Lower lobe of right lung (tissue), 2 donors: ENCODE results near the gene CCDC85A. TPM values are rescaled to one million over a fixed set of nuclear protein-coding genes. Genes with fewer than 3 reads are reported as not detected.

ENCODE experiments used
- ATAC-seq, 2 donors: fragments of 200-7000 bp; cut with Tn5 transposase; one replicate each; pipeline ENCODE4 v1.9.1; 2020 to 2022; ENCODE audit warnings: mild to moderate bottlenecking in 2 of 2, moderate library complexity in 2 of 2
- DNase-seq: peaks from one replicate; pipeline ENCODE4 v3.0.0-alpha.2; 2020
- H3K27ac ChIP-seq: fragments of 200-600 bp; one replicate; pipeline ENCODE4 v1.8.0; 2022
- H3K27me3 ChIP-seq: fragments of 200-600 bp; one replicate; pipeline ENCODE4 v1.8.0; 2022; ENCODE audit warnings: low read depth
- H3K36me3 ChIP-seq: fragments of 200-600 bp; one replicate; pipeline ENCODE4 v1.8.0; 2022; ENCODE audit warnings: mild to moderate bottlenecking
- H3K4me1 ChIP-seq: fragments of 200-600 bp; one replicate; pipeline ENCODE4 v1.8.0; 2022
- H3K4me3 ChIP-seq: fragments of 200-600 bp; one replicate; pipeline ENCODE4 v1.8.0; 2022; ENCODE audit warnings: mild to moderate bottlenecking
- H3K9me3 ChIP-seq: fragments of 200-600 bp; one replicate; pipeline ENCODE4 v1.8.0; 2022
- intact Hi-C: fragments of 100-400 bp; cut with DNase I; formaldehyde crosslinking; loops from one replicate; pipeline ENCODE4 v1.11.0; 2022
- total RNA-seq: library from RNA; stranded (reverse); fragmentation: NEBNext Ultra II Directional; extraction: Animal tissue kit (Norgen Biotek cat#: 25700); gene quantifications from one replicate; pipeline ENCODE4 v1.2.1, GENCODE V29; 2021
- TF ChIP-seq, protein P1 (sequence below): fragments of 200-600 bp; IDR thresholded peaks from one replicate; pipeline ENCODE4 v1.8.0; 2022; ENCODE audit warnings: antibody characterized with exemption, mild to moderate bottlenecking
- donor health status: DM: no; HTN: yes; CAD: no; lungs with severe emphysema.

CCDC85A gene
- total RNA-seq, 1 donor from 2014 or later = 17.0 TPM

DNA sequence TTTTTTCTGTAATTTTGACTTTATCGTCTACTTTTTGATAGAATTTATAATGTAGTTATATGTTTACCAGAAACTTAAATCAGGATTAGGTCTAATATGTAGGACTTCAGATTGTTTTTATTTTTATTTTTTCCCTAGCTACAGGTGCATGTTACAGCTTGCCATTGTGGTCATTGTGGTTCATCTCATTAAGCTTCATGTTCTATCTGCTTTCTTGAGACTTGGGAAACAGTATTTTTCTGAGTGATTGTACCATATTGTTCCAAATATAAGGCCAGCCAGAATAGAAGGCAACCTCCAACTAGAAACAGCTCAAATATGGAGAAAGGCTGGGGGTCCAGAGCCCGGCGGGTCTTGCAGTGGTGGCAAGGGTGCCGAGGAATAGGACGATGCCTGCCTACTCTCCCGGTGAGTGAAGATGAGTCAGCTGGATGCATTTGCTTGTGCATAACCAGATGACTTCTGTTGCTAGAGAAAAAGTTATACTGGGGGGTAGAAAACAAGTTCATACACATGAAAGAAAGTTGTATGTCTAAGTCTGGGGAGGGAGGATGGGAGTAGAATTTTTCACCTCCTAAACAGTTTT, 188.4 kb downstream of the CCDC85A start:
- intact Hi-C loops = no loop called here
- Histone ChIP-seq H3K4me1 (no peaks in the 10 kb centered on the region), H3K36me3 (no peaks in the 10 kb centered on the region), H3K4me3 (no peak overlapping the region), H3K9me3 (no peaks in the 10 kb centered on the region), H3K27ac (no peak overlapping the region), H3K27me3 (no peaks in the 10 kb centered on the region)
- TF ChIP-seq, protein P1, sequence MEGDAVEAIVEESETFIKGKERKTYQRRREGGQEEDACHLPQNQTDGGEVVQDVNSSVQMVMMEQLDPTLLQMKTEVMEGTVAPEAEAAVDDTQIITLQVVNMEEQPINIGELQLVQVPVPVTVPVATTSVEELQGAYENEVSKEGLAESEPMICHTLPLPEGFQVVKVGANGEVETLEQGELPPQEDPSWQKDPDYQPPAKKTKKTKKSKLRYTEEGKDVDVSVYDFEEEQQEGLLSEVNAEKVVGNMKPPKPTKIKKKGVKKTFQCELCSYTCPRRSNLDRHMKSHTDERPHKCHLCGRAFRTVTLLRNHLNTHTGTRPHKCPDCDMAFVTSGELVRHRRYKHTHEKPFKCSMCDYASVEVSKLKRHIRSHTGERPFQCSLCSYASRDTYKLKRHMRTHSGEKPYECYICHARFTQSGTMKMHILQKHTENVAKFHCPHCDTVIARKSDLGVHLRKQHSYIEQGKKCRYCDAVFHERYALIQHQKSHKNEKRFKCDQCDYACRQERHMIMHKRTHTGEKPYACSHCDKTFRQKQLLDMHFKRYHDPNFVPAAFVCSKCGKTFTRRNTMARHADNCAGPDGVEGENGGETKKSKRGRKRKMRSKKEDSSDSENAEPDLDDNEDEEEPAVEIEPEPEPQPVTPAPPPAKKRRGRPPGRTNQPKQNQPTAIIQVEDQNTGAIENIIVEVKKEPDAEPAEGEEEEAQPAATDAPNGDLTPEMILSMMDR = no peak
- no peak for ATAC-seq
- DNase-seq = no peak

DNA sequence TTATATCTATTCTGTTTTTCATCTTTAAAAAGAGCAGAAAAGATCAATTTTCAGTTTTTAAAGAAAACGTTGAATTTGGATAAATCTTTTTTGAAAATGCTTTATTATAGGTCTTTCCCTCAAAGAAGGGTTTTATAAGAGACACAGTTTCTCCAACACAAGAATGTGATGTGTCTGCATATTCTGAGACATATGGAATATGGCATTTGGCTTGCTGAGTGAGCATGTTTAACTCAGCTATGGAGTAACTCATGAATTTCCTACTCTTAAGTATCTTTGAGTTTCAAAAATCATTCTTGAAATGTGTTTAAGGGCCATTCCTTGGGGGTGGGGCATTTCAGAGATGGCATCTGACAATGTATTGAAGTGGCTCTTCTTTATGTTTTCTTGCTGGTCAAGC, 191.5 kb downstream of the CCDC85A start:
- ATAC-seq (no peak), DNase-seq (no peak)
- H3K9me3 ChIP-seq = no peaks in the 10 kb centered on the region
- H3K36me3 ChIP-seq = no peaks in the 10 kb centered on the region
- H3K4me3 ChIP-seq = no peak overlapping the region
- intact Hi-C loops = no loop called here
- TF ChIP-seq, protein P1 = no peak
- H3K27me3 ChIP-seq = no peaks in the 10 kb centered on the region
- H3K27ac ChIP-seq = no peak overlapping the region
- H3K4me1 ChIP-seq = no peaks in the 10 kb centered on the region

DNA sequence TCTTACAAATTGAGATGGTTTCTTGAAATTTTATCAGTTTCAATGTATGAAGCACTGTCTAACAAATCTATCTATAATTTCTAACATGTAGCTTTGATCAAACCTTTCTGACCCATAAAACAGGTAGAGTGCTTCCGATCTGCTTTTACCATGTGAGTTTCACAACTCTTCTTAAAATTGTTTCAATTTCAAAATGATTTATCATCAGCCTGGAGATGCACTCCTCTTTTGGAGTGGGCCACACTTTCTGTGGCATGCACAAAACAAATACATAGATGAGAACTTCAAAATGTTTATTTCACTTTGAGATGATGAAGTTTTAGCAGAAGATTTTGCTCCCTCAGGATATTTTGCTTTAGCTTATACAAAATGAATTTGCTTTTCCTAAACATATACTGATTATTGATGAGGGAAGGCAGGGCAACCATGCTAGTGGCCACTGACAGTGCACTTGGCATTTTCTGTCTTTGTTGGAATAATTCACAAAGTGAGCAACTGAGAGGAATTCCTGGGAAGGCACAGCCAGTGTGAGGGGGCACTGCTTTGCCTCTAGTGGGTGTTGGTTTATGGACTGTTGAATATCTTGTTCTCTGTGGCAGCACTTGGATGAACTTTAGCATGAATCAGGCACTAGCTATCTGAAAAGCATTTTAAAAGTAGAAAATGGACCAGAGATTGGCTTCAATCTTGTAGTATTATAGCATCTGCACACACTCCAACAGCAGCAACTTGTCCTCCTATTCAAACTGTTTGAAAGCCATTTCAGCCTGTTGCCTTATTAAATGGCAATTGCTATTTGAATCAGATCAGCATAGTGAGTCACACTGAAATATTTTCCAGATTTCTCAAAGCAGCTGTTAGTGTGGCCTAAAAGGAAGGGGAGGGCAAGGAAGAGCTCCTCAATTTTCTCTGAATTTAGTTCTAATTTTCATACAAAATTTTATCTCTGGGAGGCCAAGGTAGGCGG, 193.2 kb downstream of the CCDC85A start:
- Histone ChIP-seq H3K27me3 (no peaks in the 10 kb centered on the region), H3K27ac (no peak overlapping the region), H3K36me3 (no peaks in the 10 kb centered on the region), H3K4me1 (no peaks in the 10 kb centered on the region), H3K9me3 (no peaks in the 10 kb centered on the region), H3K4me3 (no peak overlapping the region)
- TF ChIP-seq, protein P1 = no peak
- peak in 1 of 2 donors; percentile 57 for ATAC-seq
- no peak for DNase-seq
- intact Hi-C loops = no loop called here

DNA sequence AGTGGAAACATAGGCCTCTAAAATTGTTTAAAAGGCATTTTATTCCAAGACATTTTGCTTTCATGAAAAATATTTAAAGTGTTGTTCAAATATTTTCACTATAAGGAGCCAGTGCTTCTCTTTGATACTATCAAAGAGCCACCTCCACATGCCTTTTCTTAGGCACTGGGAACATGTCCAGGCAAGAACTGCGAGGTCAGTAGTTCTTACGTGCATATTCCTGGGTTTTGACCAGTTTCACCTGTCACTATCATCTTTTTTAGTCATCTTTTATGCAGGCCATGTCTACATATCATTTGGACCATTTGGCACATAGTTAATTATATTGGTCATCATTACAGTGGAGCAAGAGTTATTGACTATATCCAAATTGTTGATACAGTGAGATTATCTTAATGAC, 195.3 kb downstream of the CCDC85A start:
- H3K27ac ChIP-seq = no peak overlapping the region
- no peak overlapping the region for H3K4me3 ChIP-seq
- no peaks in the 10 kb centered on the region for H3K4me1 ChIP-seq
- ATAC-seq = no peak
- H3K27me3 ChIP-seq = no peaks in the 10 kb centered on the region
- no peak for DNase-seq
- TF ChIP-seq, protein P1 = no peak
- H3K9me3 ChIP-seq = no peaks in the 10 kb centered on the region
- intact Hi-C loops = no loop called here
- H3K36me3 ChIP-seq = no peaks in the 10 kb centered on the region

GRCh38 chr2:56380861-56381260, 197.1 kb downstream of the CCDC85A start:
- no peaks in the 10 kb centered on the region for H3K4me1 ChIP-seq
- no peak overlapping the region for H3K27ac ChIP-seq
- no peak for ATAC-seq
- intact Hi-C loops = no loop called here
- H3K4me3 ChIP-seq = no peak overlapping the region
- DNase-seq = no peak
- no peaks in the 10 kb centered on the region for H3K27me3 ChIP-seq
- no peaks in the 10 kb centered on the region for H3K9me3 ChIP-seq
- H3K36me3 ChIP-seq = no peaks in the 10 kb centered on the region
- TF ChIP-seq, protein P1 = no peak
